Stimulated activated CD8-positive, alpha-beta memory T cell treated with anti-CD3 and anti-CD28 coated beads, Interleukin-12 subunit alpha, Interleukin-12 subunit beta, amount 100 ng/mL, for 1 hour (primary cell): Measurements from ENCODE around the gene KCTD15.

Experiments
- DNase-seq: peaks from one replicate; pipeline ENCODE4 v3.0.0-alpha.2; 2020; ENCODE audit warnings: low read depth

Gene KCTD15

GRCh38 chr19:33796164-33796875, at the start of gene KCTD15:
Gene KCTD15, plus strand, starts transcription at chr19:33796870. Its CDS starts 3,585 bp downstream, at chr19:33800455.
- DNase-seq = no peak

GRCh38 chr19:33747273-33747672, 49.4 kb upstream of the KCTD15 start:
- no peak for DNase-seq

GRCh38 chr19:33748231-33748630, 48.4 kb upstream of the KCTD15 start:
- no peak for DNase-seq

GRCh38 chr19:33749016-33749415, 47.7 kb upstream of the KCTD15 start:
- no peak for DNase-seq

GRCh38 chr19:33749619-33750175, 47.0 kb upstream of the KCTD15 start:
- DNase-seq = no peak

GRCh38 chr19:33750587-33751435, 45.9 kb upstream of the KCTD15 start:
- DNase-seq = no peak

GRCh38 chr19:33751436-33751770, 45.3 kb upstream of the KCTD15 start:
- DNase-seq = no peak

- no peak for DNase-seq
Measured at GRCh38 chr19:33752018-33752800, 44.5 kb upstream of the KCTD15 start.

- no peak for DNase-seq
Measured at GRCh38 chr19:33752945-33753344, 43.7 kb upstream of the KCTD15 start.

GRCh38 chr19:33754361-33754760, 42.3 kb upstream of the KCTD15 start:
- no peak for DNase-seq

- no peak for DNase-seq
Measured at GRCh38 chr19:33755099-33756035, 41.3 kb upstream of the KCTD15 start.

GRCh38 chr19:33756177-33756576, 40.5 kb upstream of the KCTD15 start:
- no peak for DNase-seq

- DNase-seq = no peak
Measured at GRCh38 chr19:33758541-33759013, 38.1 kb upstream of the KCTD15 start.

GRCh38 chr19:33759356-33759755, 37.3 kb upstream of the KCTD15 start:
- no peak for DNase-seq

- DNase-seq = no peak
Measured at GRCh38 chr19:33763633-33764371, 32.9 kb upstream of the KCTD15 start.

- DNase-seq = no peak
Measured at GRCh38 chr19:33766623-33767022, 30.0 kb upstream of the KCTD15 start.

GRCh38 chr19:33767898-33768413, 28.7 kb upstream of the KCTD15 start:
- no peak for DNase-seq

- DNase-seq = no peak
Measured at GRCh38 chr19:33769208-33769607, 27.5 kb upstream of the KCTD15 start.

- no peak for DNase-seq
Measured at GRCh38 chr19:33770107-33770506, 26.6 kb upstream of the KCTD15 start.
